ENCODE data around the gene COL3A1.

Gene COL3A1

GRCh38 chr2:188974164-188974563, at the start of gene COL3A1:
Gene COL3A1, plus strand, starts transcription at chr2:188974373. Its CDS starts 117 bp downstream, at chr2:188974490.
- no peak for DNase-seq

GRCh38 chr2:188928643-188929042, 45.5 kb upstream of the COL3A1 start:
- no peak for DNase-seq

- no peak for DNase-seq
These were observed 42.8 kb upstream of the COL3A1 start for GRCh38 chr2:188931361-188931760.

- DNase-seq: no peak
These were observed 36.6 kb upstream of the COL3A1 start for GRCh38 chr2:188937228-188938220.

- DNase-seq: no peak
These were observed 34.0 kb upstream of the COL3A1 start for GRCh38 chr2:188940171-188940570.

- DNase-seq: no peak
These were observed 29.7 kb upstream of the COL3A1 start for GRCh38 chr2:188944442-188944841.

DNA sequence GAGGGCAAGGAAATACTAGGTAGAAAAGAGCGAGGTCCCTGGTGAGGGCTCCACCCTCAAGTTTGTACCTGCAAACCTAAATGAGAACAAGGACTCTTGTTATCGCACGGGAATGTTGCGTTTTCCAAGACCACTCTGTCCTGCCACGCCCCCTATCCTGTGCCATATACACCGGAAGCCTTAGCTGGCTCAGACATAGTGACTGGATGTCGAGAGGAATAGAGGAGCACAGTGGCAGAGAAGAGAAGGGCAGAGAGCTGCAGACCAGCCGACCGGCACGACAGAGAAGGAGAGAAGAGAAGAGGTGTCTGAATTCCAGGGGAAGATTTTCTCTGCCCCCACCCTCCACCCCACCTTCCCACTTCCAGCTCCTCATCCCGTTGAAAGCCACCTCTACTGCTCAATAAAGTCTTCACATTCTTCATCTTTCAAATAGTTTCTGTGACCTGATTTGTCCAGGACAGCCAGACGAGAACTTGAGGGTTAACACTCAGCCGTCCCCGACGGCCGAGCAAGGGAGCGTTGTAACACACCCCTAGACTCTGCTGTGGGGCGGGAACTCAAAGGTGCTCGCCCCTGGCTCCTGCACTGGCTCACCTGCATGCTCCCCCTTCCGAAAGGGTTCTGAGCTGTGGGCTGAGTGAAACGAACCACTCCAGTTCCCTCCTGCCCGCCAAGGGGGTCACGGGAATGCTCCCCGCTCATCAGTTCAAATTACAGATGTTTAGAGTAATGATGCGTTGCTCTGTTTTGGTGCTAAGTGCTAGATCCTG, 24.9 kb upstream of the COL3A1 start:
- no peak for DNase-seq

DNA sequence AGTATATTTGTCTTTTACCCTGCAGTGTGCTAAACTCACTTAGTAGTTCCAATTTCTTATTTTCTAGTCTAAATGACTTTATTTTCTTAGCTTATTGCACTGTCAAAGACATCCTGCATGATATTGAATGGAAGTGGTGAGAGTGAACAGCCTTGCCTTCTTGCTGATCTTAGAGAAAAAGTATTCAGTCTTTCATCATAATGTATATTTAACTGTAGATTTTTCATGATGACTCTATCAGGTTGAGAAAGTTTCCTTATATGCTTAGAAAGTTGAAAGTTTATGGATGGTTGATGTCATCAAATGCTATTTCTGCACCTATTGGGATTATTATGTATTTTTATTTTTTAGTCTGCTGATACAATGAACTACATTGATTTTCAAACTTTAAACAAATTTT, 21.3 kb upstream of the COL3A1 start:
- DNase-seq: no peak

DNA sequence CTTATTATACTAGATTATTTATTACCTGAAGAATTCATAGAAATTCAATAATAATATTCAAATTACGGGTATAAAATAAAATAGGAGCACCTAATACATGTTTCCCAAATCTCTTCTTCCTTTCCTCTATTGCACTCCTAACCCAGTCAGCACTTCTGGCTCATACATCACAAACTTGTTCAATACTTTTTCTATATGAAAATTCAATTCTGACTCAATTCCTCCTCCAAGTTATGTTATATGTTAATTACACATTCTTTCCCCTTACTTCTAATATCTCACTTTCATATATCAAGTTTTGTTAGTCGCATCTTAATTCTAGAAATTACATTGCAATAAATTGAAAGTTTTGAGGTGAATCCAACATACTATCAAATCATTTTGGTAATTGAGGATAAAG, 17.9 kb upstream of the COL3A1 start:
- DNase-seq: no peak

DNA sequence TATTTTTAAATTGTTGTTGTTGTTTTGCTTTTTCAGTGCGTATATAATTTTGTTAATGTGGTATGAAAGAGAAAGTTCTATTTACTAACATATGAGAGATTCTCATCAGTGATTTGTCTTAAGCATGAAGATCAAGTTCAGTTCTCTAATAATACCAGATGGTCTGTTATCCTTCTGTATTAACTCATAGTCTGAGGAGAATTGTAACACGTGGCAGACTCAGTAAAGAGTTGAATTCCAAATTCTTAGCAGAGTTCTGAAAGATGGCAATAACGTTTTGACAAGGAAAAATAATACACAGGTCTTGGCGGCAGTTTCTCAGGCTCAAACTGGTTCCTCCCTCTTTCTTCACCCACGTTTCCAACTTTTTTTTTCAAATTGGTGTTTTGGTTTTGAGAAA, 17.2 kb upstream of the COL3A1 start:
- DNase-seq: no peak

- no peak for DNase-seq
These were observed 16.5 kb upstream of the COL3A1 start for GRCh38 chr2:188957646-188958045.

DNA sequence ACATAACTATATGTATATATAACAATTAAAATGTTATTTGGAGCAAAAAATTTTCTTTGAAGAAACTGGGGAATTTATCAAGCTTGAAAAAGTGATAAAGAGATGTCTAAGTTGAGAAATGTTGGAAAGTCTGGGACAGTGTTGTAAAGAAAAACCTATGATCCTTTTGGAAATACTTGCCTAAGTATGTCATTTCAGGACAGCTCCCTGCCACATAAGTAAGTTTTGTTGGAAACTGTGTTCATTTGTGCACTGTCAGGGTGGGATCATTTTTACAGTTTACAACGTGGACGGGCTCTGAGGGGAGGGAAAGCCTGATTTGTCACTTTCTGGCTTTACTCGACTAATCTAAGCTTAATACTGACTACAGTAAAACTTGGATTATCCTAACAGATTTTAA, 10.4 kb upstream of the COL3A1 start:
- DNase-seq: no peak

- DNase-seq: no peak
These were observed 9.1 kb upstream of the COL3A1 start for GRCh38 chr2:188964976-188965546.

DNA sequence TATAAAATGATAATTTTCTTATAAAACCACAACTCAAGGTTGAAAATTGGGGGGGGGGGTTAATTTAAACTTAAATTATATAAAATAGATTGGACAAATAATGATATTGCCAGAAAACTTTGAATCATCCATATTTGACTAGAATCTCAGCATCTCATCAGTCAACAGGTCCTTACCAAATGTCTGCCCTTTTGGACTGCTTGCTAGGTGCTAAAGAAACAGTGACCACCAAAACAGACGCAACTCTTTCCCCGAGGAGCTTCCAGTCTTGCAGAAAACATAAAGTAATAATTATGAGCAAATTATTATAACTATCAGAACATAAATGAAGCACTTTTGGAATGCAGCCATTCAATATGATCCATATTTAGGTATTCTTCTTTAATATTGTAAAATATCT, 8.6 kb upstream of the COL3A1 start:
- DNase-seq: no peak

DNA sequence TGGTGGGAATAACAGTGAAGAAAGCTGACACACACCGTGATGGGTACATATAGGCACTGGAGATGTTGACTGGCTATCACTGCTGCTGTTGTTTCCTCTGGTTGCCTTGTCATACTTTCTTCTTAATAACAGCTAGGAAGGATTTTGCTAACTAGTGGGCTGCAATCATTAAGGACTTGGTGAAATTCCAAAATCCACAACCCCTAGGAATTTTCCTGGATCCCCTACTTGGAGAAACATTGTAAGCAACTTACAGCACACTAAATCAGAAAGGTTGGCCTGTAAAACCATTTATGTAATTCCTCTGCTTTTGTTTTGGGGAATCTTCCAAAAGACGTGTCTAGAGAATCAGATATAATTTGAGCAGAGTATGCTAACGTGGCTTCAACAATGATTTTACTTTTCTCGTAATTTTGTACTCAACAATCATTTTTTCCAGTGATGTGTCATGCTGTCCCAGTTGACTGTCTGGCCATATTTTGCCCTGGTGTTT, 8.0 kb upstream of the COL3A1 start:
- DNase-seq: no peak

GRCh38 chr2:188966728-188967440, 7.3 kb upstream of the COL3A1 start:
- no peak for DNase-seq

GRCh38 chr2:188969236-188969635, 4.9 kb upstream of the COL3A1 start:
- DNase-seq: no peak

GRCh38 chr2:188969651-188970050, 4.5 kb upstream of the COL3A1 start:
- no peak for DNase-seq

DNA sequence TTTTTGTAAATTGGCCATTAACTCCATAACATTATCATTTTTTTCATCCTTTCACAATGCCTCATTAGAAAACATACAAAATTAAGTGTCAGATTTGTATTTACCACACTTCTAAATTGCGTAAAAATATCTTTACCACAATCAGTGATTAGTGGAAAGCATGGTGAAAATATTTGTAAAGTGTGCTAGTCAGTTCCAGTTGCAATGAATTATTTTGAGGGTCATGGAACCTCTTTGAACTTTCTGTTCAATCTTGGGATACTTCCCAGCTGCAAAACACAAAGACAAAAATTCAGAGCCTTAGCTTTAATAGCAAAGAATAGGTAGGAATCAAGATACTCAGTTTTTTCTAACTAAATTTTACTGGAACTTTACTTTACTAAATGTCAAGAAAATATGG, 4.0 kb upstream of the COL3A1 start:
- DNase-seq: no peak

GRCh38 chr2:188971432-188971861, 2.7 kb upstream of the COL3A1 start:
- no peak for DNase-seq

- DNase-seq: no peak
These were observed 532 bp upstream of the COL3A1 start for GRCh38 chr2:188973641-188974040.

GRCh38 chr2:188975497-188976102, 1.4 kb downstream of the COL3A1 start:
- DNase-seq: peak; percentile 2
